GM23248 (cell line): ENCODE measurements around the gene ACTL8.

Experiments used
- EZH2 ChIP-seq: fragments of 200-600 bp; sonication (generic); IDR thresholded peaks from 2 replicates; pipeline ENCODE4 v1.6.1; 2018; ENCODE audit warnings: antibody characterized with exemption, mild to moderate bottlenecking; ENCODE audit not compliant: insufficient read depth, poor library complexity, severe bottlenecking
- EZH2phosphoT487 ChIP-seq: fragments of 200-600 bp; sonication (generic); IDR thresholded peaks from 2 replicates; pipeline ENCODE4 v1.6.1; 2018; ENCODE audit warnings: antibody characterized with exemption, moderate library complexity, mild to moderate bottlenecking, low read depth; ENCODE audit not compliant: insufficient read depth

DNA sequence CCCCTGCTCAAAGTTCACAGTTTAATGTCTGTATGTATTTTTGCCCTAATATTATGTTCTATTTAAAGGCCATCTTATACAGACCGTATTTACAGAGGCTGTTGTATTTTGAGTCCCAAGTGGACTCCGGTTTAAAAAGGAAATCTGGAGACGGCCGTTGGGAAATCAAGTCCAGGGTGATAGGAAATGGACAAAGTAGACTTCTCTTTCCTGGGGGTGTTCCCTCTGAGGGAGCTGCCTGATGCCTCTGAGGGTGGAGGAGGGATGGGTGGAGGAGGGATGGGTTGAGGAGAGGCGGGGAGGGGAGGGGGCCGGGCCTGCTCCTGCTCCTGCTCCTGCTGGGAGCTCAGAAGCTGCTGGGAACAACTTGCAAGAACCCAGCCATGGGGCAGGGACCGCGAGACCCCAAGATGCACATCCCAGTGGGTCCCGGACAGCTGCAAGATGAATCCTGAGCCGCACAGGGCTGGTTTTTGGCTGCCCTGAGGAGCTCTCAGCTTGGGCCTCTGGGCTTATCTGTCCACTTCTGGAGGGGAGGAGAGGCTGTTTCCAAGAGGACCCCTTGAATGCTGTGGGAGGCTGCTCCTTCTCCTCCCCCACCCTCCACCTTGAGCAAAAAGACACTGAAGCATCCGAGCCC, 12.0 kb upstream of the ACTL8 start:
- TF ChIP-seq EZH2phosphoT487 (no peak), EZH2 (no peak)
